ENCODE results near the gene RPL14. TPM values are rescaled to one million over a fixed set of nuclear protein-coding genes. Genes with fewer than 3 reads are reported as not detected.

RPL14 gene
- total and polyA plus RNA-seq, 8 donors = 1,295 to 1,922 (median 1,799) TPM

DNA sequence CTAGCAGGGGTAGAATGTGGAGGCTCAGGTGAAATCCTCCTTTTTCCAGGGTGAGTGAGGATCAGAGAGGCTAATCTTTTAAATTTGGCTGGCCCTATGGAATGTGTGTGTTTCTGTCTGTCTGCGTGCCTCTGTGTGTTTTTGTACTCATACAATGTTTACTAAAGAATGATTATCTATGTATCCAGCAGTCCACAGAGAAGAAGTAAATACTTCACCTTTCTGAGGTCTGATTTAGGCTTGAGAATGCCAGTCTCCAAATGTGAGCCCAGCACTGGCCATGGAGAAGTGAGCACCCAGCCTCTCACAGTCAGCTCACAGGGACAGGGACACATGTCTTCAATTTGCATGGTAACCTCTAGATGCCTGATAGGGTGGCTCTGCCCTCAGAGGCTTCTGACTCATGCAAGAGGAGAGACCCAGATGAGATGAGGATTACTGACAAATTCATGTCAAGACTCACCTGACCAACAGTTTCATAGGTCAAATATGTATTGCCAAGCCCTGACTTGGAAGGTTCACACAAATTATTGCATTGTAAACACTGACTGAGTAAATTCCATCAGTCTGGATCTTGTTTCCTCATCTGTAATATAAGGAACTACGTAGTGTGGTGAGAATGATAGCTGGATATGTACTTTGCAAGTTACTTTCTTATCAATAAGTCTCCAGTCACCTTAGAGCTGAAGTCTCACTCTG, 39.1 kb upstream of the RPL14 start:
- no peak for ATAC-seq
- H3K9me3 ChIP-seq = no peaks in the 10 kb centered on the region
- H3K27me3 ChIP-seq = no peaks in the 10 kb centered on the region
- no peak overlapping the region for H3K27ac ChIP-seq
- TF ChIP-seq, protein P1, sequence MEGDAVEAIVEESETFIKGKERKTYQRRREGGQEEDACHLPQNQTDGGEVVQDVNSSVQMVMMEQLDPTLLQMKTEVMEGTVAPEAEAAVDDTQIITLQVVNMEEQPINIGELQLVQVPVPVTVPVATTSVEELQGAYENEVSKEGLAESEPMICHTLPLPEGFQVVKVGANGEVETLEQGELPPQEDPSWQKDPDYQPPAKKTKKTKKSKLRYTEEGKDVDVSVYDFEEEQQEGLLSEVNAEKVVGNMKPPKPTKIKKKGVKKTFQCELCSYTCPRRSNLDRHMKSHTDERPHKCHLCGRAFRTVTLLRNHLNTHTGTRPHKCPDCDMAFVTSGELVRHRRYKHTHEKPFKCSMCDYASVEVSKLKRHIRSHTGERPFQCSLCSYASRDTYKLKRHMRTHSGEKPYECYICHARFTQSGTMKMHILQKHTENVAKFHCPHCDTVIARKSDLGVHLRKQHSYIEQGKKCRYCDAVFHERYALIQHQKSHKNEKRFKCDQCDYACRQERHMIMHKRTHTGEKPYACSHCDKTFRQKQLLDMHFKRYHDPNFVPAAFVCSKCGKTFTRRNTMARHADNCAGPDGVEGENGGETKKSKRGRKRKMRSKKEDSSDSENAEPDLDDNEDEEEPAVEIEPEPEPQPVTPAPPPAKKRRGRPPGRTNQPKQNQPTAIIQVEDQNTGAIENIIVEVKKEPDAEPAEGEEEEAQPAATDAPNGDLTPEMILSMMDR (IDR thresholded peaks at IDR 0.05) = no peak
- no peak for DNase-seq
- H3K36me3 ChIP-seq = no peaks in the 10 kb centered on the region
- intact Hi-C loops (cut with DNase I) = no loop called here
- no peak overlapping the region for H3K4me3 ChIP-seq
- H3K4me1 ChIP-seq = no peaks in the 10 kb centered on the region

DNA sequence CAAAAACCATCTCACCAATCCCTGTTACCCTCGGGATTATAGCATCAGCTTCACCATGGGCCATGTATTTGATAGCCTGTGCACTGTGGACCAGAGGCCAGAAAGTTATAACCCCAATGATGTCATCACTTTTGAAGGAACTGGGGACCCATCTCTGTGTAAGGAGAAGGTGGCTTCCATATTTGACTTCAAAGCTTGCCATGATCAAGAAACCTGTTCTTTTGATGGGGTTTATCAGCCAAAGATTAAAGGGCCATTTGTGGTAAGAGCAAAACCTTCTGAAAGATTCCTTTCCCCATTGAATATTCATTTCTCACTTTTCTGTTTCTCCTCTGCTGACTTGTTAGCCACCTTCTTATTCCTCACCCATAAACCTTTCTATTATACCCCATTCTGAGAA, 34.3 kb upstream of the RPL14 start:
- no peak for ATAC-seq
- Histone ChIP-seq H3K27me3 (no peaks in the 10 kb centered on the region), H3K4me3 (no peak overlapping the region), H3K9me3 (no peaks in the 10 kb centered on the region), H3K36me3 (peaks cover 0 to 6% of the 10 kb centered on the region in 2 donors), H3K4me1 (no peaks in the 10 kb centered on the region), H3K27ac (no peak overlapping the region)
- TF ChIP-seq, protein P1 (IDR thresholded peaks at IDR 0.05) = no peak
- DNase-seq = no peak
- intact Hi-C loops (cut with DNase I) = no loop called here

DNA sequence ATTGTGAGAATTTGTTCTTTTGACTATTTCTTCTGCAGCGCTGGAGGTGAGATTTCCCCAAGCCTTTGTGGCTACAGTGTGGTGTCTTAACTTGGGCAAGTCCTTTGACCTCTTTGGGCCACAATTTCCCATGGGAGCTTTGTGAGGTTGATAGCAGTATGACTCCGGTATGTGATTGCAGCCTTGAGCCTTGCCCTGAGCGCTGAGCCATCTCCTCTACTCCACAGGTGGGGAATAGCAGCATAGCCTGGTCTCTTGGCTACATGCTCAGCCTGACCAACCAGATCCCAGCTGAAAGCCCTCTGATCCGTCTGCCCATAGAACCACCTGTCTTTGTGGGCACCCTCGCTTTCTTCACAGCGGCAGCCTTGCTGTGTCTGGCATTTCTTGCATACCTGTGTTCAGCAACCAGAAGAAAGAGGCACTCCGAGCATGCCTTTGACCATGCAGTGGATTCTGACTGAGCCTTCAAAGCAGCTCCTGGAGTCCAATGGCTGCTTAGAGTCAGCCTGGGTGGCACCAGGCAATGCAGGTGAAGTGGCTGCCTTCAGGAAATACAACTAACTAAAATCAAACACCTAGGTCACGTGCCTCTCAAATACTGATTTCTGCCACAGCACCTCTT, 30.0 kb upstream of the RPL14 start:
- DNase-seq (no peak), ATAC-seq (no peak)
- intact Hi-C loops (cut with DNase I) = no loop called here
- H3K27me3 ChIP-seq = no peaks in the 10 kb centered on the region
- no peaks in the 10 kb centered on the region for H3K4me1 ChIP-seq
- H3K36me3 ChIP-seq = peaks cover 0 to 6% of the 10 kb centered on the region in 2 donors
- no peak overlapping the region for H3K4me3 ChIP-seq
- H3K27ac ChIP-seq = no peak overlapping the region
- no peaks in the 10 kb centered on the region for H3K9me3 ChIP-seq
- TF ChIP-seq, protein P1 (IDR thresholded peaks at IDR 0.05) = no peak

DNA sequence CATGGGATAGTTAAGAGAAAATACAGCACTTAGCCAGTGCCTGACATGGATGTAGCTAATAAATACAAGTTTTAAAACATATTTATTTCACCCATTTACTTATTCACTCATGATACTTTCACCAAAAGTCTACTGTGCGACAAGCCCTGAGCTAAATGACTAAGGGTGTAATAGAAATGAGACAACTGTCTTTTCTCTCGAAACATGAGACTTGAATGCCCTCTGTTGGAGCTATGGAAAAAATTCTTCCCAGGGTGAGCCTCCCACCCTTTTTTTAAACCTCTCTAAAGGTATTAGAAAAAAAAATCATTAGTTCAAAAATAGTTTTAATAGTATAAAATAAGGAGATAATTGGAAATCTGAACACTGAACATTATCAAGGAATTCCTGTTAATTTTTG, 24.3 kb upstream of the RPL14 start:
- no peak for ATAC-seq
- DNase-seq = no peak
- no peak overlapping the region for H3K27ac ChIP-seq
- intact Hi-C loops (cut with DNase I) = no loop called here
- H3K27me3 ChIP-seq = no peaks in the 10 kb centered on the region
- TF ChIP-seq, protein P1 (IDR thresholded peaks at IDR 0.05) = peak in 1 of 2 donors; percentile 10
- no peak overlapping the region for H3K4me3 ChIP-seq
- H3K9me3 ChIP-seq = no peaks in the 10 kb centered on the region
- H3K36me3 ChIP-seq = no peaks in the 10 kb centered on the region
- H3K4me1 ChIP-seq = no peaks in the 10 kb centered on the region

DNA sequence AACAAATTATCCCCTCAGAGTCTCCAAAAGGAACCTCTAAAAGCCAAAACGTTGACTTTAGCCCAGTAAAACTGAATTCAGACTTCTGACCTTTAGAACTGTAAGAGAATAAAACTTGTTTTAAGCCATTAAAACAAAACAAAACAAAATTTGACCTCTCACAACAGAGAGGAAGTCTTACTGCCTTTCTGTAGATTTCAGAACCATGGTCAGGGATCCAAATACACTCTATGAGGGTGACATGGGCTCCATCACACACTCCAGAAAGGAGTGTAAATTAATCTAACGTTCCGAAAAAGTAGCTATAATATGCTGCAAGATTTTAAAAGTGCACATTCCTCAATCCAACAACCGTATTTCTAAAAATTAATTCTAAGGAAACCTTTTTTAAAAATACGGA, 19.2 kb upstream of the RPL14 start:
- Histone ChIP-seq H3K4me3 (no peak overlapping the region), H3K9me3 (no peaks in the 10 kb centered on the region), H3K27ac (no peak overlapping the region), H3K27me3 (no peaks in the 10 kb centered on the region), H3K4me1 (no peaks in the 10 kb centered on the region), H3K36me3 (no peaks in the 10 kb centered on the region)
- TF ChIP-seq, protein P1 (IDR thresholded peaks at IDR 0.05) = no peak
- DNase-seq (no peak), ATAC-seq (no peak)
- intact Hi-C loops (cut with DNase I) = no loop called here

All from left lung (tissue), 10 donors.